HG02938 (cell line): ENCODE measurements around the gene BRME1.

Experiments used
- ATAC-seq: cut with Tn5 transposase; IDR thresholded peaks from one replicate; pipeline ENCODE4 v1.9.1; 2021; ENCODE audit warnings: mild to moderate bottlenecking, moderate library complexity; ENCODE audit not compliant: unreplicated experiment

Gene BRME1

GRCh38 chr19:13905634-13906520 lies at the start of gene BRME1, which contains the start of gene CC2D1A:
BRME1 (minus strand) TSS chr19:13906117; CDS start chr19:13904892, 1,225 bp downstream.
CC2D1A (plus strand) TSS chr19:13906201; CDS start chr19:13906442, 241 bp downstream.
- ATAC-seq, result peak; percentile 91

GRCh38 chr19:13954185-13954584 lies 48.3 kb upstream of the BRME1 start:
- no peak for ATAC-seq

- ATAC-seq, result no peak
Measured at GRCh38 chr19:13952931-13953531, 47.1 kb upstream of the BRME1 start.

GRCh38 chr19:13952154-13952930 lies 46.4 kb upstream of the BRME1 start, which contains the start of gene DCAF15:
DCAF15 (plus strand) TSS chr19:13952509; CDS start chr19:13952513, 4 bp downstream.
- ATAC-seq, result peak; percentile 99

- no peak for ATAC-seq
Measured at GRCh38 chr19:13951799-13952153, 45.9 kb upstream of the BRME1 start.

GRCh38 chr19:13951043-13951442 lies 45.1 kb upstream of the BRME1 start:
- ATAC-seq, result no peak

GRCh38 chr19:13946414-13946813 lies 40.5 kb upstream of the BRME1 start:
- no peak for ATAC-seq

- no peak for ATAC-seq
Measured at GRCh38 chr19:13942023-13942684, 36.2 kb upstream of the BRME1 start.

GRCh38 chr19:13938301-13939064 lies 32.6 kb upstream of the BRME1 start, which contains the start of gene PODNL1:
PODNL1 (minus strand) TSS chr19:13938417; CDS start chr19:13938181, 236 bp downstream.
- no peak for ATAC-seq

- ATAC-seq, result no peak
Measured at GRCh38 chr19:13937479-13938300, 31.8 kb upstream of the BRME1 start.

- ATAC-seq, result no peak
Measured at GRCh38 chr19:13935765-13936510, 30.0 kb upstream of the BRME1 start.

- no peak for ATAC-seq
Measured at GRCh38 chr19:13934785-13935109, 28.8 kb upstream of the BRME1 start.

- ATAC-seq, result no peak
Measured at GRCh38 chr19:13932911-13933393, 27.0 kb upstream of the BRME1 start.

- ATAC-seq, result no peak
Measured at GRCh38 chr19:13932149-13932637, 26.3 kb upstream of the BRME1 start.

- no peak for ATAC-seq
Measured at GRCh38 chr19:13931391-13932148, 25.7 kb upstream of the BRME1 start.

GRCh38 chr19:13930402-13930801 lies 24.5 kb upstream of the BRME1 start:
- ATAC-seq, result no peak

GRCh38 chr19:13929956-13930355 lies 24.0 kb upstream of the BRME1 start:
- ATAC-seq, result no peak
